Measurements from ENCODE around the gene NR1D1. TPM values are rescaled to one million over a fixed set of nuclear protein-coding genes. Genes with fewer than 3 reads are reported as not detected.
A peak's percentile ranks its signal among the peaks of the same experiment; 100 is the strongest.

The NR1D1 gene
- total and polyA plus RNA-seq, 2 of the 13 experiments (the other 11 are each of a cell fraction or from before 2014, with no cell fraction given): 2.1 to 2.7 TPM

DNA sequence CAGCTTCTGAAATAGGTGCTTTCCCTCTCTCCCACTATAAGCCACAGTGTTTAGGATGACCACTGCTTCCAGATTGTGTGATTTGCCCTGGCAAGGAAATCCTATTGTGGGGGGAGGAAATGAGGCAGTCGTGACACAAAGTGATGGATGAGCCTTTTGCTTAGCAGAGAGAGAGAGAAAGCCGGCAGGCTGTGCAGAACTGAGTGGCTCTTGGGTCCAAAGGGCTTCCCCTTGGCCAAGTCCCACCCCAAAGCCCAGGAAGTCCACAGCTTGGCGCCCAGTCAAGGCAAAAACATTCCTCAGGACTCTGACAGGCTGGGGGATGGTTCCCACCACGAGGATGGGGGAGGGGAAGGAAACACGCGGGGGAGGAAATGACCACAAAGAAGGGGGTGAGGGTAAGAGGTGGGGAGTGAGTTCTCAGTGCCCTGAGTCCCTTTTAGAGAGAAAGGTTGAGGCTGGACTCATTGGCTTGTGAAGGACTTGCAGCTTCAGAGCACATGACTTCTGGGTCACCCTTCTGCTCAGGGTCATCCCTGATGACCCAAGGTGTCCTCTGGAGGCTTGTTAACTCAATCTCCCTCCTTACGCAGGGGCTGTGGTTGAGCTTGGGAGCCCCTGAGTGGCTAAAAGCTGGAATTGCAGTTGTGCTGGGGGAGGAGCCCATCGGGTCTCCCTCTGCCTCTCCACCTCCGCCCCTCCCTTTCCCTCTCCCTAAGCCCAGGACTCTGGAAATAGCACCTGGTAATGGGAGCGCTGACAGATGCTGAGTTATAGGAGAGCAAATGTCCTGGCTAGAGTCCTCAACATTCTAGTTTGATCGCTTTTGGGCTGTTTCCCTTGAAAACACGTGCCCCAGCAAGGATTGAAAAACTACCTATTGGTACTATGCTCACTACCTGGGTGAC lies 11.1 kb upstream of the NR1D1 start (continued):
- TF ChIP-seq SAP130 (CRISPR knock-in tag; IDR thresholded peaks at IDR 0.05; ENCODE audit: low read depth) (peak; percentile 87), KMT2A (CRISPR knock-in tag; IDR thresholded peaks at IDR 0.05) (peak; percentile 40; the same call in 1 of the 2 replicates), NCOA1 (CRISPR knock-in tag; IDR thresholded peaks at IDR 0.05) (0 out of 2 replicates have a peak, but pooled peaks have one; percentile 45), ZNF557 (CRISPR knock-in tag; IDR thresholded peaks at IDR 0.05) (peak; percentile 73; the same call in 1 of the 2 replicates), ZNF441 (CRISPR knock-in tag; IDR thresholded peaks at IDR 0.05; ENCODE audit: borderline replicate concordance) (peak; percentile 14; the same call in 1 of the 2 replicates), CBX1 (IDR thresholded peaks at IDR 0.05; ENCODE audit: low read depth) (peak; percentile 17), SOX5 (CRISPR knock-in tag; IDR thresholded peaks at IDR 0.05; ENCODE audit: borderline replicate concordance) (peak; percentile 58), ZNF317 (CRISPR knock-in tag; IDR thresholded peaks at IDR 0.05) (no peak), MTF1 (CRISPR knock-in tag; IDR thresholded peaks at IDR 0.05) (no peak), ATRX (CRISPR knock-in tag; IDR thresholded peaks at IDR 0.05; ENCODE audit: borderline replicate concordance) (no peak), ZNF766 (CRISPR knock-in tag; IDR thresholded peaks at IDR 0.05; ENCODE audit: borderline replicate concordance) (0 out of 2 replicates have a peak, but pooled peaks have one; percentile 55), SIX1 (CRISPR knock-in tag; IDR thresholded peaks at IDR 0.05; ENCODE audit: borderline replicate concordance) (0 out of 2 replicates have a peak, but pooled peaks have one; percentile 32), CENPT (CRISPR knock-in tag; IDR thresholded peaks at IDR 0.05; ENCODE audit: low read depth) (no peak), DR1 (CRISPR knock-in tag; IDR thresholded peaks at IDR 0.05) (no peak), KMT2B (CRISPR knock-in tag; IDR thresholded peaks at IDR 0.05) (peak; percentile 72; the same call in 1 of the 2 replicates), ZBTB7B (CRISPR knock-in tag; IDR thresholded peaks at IDR 0.05) (0 out of 2 replicates have a peak, but pooled peaks have one; percentile 84), ZNF552 (CRISPR knock-in tag; IDR thresholded peaks at IDR 0.05; ENCODE audit: borderline replicate concordance) (0 out of 2 replicates have a peak, but pooled peaks have one; percentile 34), PPARG (CRISPR knock-in tag; conservative IDR thresholded peaks at IDR 0.05) (peak; percentile 46), YEATS4 (CRISPR knock-in tag; IDR thresholded peaks at IDR 0.05; ENCODE audit: borderline replicate concordance) (peak; percentile 38; the same call in 1 of the 2 replicates), SMAD1 (CRISPR knock-in tag; IDR thresholded peaks at IDR 0.05; ENCODE audit: borderline replicate concordance, low read depth) (peak; percentile 95; the same call in 1 of the 2 replicates), HNRNPH1 (optimal IDR thresholded peaks at IDR 0.05; ENCODE audit: low read depth, low read length) (no peak), NCOA2 (CRISPR knock-in tag; IDR thresholded peaks at IDR 0.05) (peak; percentile 33; the same call in 1 of the 2 replicates), HOXD1 (CRISPR knock-in tag; IDR thresholded peaks at IDR 0.05) (peak; percentile 100)
- TF ChIP-seq, protein P1, sequence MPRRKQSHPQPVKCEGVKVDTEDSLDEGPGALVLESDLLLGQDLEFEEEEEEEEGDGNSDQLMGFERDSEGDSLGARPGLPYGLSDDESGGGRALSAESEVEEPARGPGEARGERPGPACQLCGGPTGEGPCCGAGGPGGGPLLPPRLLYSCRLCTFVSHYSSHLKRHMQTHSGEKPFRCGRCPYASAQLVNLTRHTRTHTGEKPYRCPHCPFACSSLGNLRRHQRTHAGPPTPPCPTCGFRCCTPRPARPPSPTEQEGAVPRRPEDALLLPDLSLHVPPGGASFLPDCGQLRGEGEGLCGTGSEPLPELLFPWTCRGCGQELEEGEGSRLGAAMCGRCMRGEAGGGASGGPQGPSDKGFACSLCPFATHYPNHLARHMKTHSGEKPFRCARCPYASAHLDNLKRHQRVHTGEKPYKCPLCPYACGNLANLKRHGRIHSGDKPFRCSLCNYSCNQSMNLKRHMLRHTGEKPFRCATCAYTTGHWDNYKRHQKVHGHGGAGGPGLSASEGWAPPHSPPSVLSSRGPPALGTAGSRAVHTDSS (CRISPR knock-in tag; conservative IDR thresholded peaks at IDR 0.05): no peak
- TF ChIP-seq, protein P2, sequence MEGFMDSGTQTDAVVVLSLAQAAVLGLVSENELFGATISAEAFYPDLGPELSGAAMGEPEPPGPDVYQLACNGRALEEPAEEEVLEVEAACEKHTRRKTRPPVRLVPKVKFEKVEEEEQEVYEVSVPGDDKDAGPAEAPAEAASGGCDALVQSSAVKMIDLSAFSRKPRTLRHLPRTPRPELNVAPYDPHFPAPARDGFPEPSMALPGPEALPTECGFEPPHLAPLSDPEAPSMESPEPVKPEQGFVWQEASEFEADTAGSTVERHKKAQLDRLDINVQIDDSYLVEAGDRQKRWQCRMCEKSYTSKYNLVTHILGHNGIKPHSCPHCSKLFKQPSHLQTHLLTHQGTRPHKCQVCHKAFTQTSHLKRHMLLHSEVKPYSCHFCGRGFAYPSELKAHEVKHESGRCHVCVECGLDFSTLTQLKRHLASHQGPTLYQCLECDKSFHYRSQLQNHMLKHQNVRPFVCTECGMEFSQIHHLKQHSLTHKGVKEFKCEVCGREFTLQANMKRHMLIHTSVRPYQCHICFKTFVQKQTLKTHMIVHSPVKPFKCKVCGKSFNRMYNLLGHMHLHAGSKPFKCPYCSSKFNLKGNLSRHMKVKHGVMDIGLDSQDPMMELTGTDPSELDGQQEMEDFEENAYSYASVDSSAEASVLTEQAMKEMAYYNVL (CRISPR knock-in tag; IDR thresholded peaks at IDR 0.05; ENCODE audit: borderline replicate concordance): peak; percentile 95; the same call in 1 of the 2 replicates
- TF ChIP-seq, protein P3, sequence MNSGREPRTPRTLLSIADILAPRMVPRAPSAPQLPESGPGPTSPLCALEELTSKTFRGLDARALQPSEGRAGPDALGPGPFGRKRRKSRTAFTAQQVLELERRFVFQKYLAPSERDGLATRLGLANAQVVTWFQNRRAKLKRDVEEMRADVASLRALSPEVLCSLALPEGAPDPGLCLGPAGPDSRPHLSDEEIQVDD (CRISPR knock-in tag; IDR thresholded peaks at IDR 0.05; ENCODE audit: borderline replicate concordance): no peak
- TF ChIP-seq, protein P4, sequence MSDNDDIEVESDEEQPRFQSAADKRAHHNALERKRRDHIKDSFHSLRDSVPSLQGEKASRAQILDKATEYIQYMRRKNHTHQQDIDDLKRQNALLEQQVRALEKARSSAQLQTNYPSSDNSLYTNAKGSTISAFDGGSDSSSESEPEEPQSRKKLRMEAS (IDR thresholded peaks at IDR 0.05): peak; percentile 91
